GM12872 (cell line): ENCODE results near the gene TRIM44.
A peak's percentile ranks its signal among the peaks of the same experiment; 100 is the strongest.

ENCODE experiments used
- CTCF ChIP-seq: IDR thresholded peaks from 3 replicates; pipeline ENCODE4 v1.5.1; 2011; ENCODE audit warnings: low read depth, mild to moderate bottlenecking, low read length, moderate library complexity; ENCODE audit not compliant: insufficient read depth

The TRIM44 gene

GRCh38 chr11:35619116-35619854, 43.3 kb upstream of the TRIM44 start:
- TF ChIP-seq CTCF: 0 out of 3 replicates have a peak, but pooled peaks have one; percentile 13

- no peak for TF ChIP-seq CTCF
Observed at GRCh38 chr11:35619855-35620640, 42.5 kb upstream of the TRIM44 start.

- TF ChIP-seq CTCF: no peak
Observed at GRCh38 chr11:35620795-35621194, 41.8 kb upstream of the TRIM44 start.

GRCh38 chr11:35621620-35622019, 41.0 kb upstream of the TRIM44 start:
- TF ChIP-seq CTCF: no peak

- no peak for TF ChIP-seq CTCF
Observed at GRCh38 chr11:35622070-35622469, 40.5 kb upstream of the TRIM44 start.

- TF ChIP-seq CTCF: no peak
Observed at GRCh38 chr11:35623621-35624168, 38.9 kb upstream of the TRIM44 start.

GRCh38 chr11:35624316-35624715, 38.3 kb upstream of the TRIM44 start:
- no peak for TF ChIP-seq CTCF
